IPS DF 19.7 (cell line): ENCODE results near the gene YRDC.
A peak's percentile ranks its signal among the peaks of the same experiment; 100 is the strongest.

Experiments
- DNase-seq: peaks from one replicate; pipeline ENCODE4 v3.0.0-alpha.2; 2013; ENCODE audit warnings: low read depth, low spot score

The YRDC gene, protein sequence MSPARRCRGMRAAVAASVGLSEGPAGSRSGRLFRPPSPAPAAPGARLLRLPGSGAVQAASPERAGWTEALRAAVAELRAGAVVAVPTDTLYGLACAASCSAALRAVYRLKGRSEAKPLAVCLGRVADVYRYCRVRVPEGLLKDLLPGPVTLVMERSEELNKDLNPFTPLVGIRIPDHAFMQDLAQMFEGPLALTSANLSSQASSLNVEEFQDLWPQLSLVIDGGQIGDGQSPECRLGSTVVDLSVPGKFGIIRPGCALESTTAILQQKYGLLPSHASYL

DNA sequence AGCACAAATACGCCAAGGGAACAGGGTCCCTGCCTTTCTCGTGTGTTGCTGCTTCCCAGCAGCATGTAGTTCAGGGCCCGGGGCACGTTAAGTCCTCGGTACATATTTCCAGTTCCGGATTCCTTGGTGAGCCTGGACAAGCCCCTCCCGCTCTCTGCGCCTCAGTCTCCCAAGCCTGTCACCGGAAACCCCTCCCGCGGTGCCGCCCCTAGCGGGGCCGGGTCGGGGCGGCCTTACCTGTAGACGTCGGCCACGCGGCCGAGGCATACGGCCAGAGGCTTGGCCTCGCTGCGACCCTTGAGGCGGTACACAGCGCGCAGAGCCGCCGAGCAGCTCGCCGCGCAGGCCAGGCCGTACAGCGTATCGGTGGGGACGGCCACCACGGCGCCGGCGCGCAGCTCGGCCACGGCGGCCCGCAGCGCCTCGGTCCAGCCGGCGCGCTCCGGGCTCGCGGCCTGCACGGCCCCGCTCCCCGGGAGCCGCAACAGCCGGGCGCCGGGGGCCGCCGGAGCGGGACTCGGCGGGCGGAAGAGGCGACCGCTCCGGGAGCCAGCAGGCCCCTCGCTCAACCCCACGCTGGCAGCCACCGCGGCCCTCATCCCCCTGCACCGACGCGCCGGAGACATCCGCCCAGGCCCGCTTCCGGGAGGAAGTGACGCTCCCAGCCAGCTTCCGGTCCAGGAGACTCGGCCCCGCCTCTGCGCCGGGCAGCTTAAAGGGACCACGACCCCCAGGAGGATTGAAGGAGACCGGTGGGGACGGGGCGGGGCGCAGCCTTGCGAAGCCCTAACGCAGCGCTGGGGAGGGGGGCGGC is at the start of gene YRDC, which contains the start of gene C1orf122:
TSS of gene YRDC (minus strand) at position 654 of the 814 bp plus-strand sequence. CDS start at position 626, 28 bp downstream.
TSS of gene C1orf122 (plus strand) at position 236 of the 814 bp plus-strand sequence. CDS start 615 bp downstream, outside the sequence.
- DNase-seq, result peak; percentile 82

DNA sequence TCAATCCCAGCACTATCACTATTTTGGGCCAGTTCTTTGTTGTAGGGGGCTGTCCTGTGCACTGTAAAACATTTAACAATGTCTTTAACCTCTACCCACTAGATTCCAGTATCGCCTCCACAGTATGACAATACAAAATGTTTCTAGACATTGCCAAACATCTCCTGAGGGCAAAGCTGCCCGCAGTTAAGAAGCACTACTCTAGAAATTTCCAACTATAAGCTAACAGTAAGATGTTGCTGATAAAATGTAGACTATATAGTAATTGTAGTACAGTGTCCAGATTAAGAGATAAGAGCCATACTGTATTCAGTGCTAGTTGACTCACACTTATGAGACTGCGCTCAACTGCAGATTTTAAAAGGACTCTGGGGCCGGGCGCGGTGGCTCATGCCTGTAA is 46.4 kb upstream of the YRDC start:
- DNase-seq, result no peak

DNA sequence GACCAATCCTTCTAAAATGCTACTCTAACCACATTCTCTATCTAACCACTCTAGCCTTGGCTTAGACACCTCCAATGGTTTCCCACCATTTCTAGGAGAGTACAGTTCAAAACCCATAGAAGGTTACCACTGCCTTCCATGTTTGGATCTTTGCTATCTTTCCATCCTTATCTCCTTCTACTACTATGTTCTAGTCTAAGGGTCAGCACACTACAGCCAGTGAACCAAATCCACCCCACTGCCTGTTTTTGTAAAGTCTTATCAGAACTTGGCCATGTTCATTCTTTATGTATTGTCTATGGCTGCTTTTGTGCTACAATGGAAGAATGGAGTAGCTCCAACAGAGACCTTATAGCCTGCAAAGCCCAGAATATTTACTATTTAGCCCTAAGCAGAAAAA is 45.1 kb upstream of the YRDC start:
- no peak for DNase-seq

DNA sequence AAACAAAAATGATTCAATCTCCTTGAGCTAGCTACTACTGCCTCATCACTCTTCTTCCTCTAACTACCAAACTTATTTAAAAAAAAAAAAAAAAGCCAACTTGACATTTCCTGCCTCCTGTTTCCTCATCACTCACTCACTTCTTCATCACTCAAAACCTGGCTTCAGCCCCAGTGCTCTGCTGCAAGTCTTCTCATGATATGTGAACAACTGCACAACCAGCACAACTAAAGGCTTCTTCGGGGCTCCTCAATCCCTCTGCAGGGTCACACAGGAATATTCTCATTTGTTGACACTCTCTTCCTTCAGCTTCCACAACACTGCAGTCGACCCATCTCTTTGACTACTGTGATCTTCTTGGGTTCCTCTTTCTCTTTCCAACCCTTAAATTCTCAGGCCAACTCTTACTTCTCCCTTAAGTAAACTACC is 43.8 kb upstream of the YRDC start:
- DNase-seq, result no peak

DNA sequence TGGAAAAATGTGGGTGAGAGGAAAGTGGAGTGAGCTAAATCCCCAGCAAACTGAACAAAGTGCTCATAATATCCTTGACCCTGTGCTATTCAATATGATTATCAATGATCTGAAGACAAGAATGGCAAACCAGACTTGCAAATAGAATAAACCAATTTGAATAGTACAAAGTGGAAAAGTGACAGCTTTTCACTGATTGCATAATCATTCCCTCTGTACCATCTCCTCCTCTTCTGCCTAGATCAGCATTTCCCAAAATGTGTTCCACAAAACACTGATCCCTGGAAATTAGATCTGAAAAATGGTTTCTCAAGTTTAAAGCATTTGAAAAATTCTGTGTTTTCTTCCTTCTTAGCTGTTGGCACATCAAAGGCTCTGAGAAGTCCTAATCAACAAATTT is 43.3 kb upstream of the YRDC start:
- DNase-seq, result no peak

DNA sequence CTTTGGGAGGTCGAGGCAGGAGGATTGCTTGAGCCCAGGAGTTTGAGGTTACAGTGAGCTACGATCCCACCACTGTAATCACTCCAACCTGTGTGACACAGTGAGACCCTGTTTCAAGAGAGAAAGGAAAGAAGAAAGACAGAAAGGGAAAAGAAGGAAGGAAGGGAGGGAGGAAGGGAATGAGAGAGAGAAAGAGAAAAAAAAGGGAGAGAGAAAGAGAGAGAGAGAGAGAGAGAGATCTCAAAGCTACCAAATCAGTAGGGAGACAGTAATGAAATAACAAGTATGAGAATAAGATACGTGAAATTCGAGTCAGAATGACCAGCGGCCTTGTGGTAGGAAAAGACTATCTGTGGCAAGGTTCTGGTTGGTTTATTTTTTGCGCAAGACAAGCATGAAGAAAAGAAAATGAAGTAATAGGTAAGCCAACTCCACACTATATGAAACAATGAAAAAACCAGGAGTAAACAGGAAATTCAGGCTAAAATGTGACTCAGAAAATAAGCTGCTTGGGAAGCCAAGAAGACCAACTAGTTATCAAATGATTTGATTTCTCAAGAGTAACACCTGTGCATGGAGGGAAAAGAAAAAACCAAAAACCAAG is 42.4 kb upstream of the YRDC start:
- no peak for DNase-seq

DNA sequence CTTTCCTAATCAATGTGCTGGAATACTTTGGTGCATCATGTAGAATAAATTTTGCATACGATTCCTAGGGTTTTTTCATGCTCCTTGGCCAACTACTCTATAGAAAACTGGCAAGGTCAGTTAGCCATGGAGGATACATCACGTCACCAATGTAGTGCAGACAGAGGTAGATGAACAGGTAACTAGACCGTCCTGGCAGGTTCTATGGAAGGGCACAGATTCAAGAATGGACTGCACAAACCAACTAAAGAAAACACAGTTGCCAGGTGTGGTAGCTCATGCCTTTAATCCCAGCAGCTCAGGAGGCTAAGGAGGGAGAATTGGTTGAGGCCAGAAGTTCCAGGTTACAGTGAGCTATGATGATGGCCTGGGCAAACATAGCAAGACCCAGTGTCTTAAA is 41.5 kb upstream of the YRDC start:
- DNase-seq, result no peak

DNA sequence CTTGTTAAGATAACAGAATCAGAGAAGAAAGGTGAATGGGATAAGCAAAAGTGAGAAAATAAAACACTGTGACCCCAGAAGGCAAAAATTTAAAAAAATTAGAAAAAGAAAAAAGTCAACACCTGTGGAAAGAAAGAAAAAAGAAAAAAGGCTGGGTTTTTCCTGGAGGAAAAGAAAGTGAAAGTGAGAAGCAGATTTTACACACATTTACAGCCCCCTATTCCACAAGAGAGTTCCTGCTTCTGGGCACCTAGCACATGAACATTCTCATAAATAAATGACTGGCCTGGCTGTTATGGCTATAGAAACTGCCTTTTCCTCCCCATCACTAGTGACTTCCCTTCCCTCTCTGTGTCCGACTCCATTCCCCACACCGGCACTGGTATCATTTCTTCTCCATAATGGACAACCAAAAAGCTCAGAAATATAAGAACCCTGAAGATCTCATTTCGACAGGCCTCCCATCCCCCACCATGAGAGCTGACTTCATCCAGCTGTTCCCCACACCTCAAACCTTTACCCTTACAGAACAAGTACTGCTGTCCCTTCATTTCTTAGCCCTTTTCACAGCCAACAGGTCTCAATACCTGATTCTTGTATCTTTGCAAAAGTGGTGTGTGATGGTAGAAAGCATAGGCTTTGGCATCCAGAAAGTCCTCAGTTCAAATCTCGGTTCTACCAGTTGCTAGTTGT is 38.8 kb upstream of the YRDC start:
- no peak for DNase-seq

DNA sequence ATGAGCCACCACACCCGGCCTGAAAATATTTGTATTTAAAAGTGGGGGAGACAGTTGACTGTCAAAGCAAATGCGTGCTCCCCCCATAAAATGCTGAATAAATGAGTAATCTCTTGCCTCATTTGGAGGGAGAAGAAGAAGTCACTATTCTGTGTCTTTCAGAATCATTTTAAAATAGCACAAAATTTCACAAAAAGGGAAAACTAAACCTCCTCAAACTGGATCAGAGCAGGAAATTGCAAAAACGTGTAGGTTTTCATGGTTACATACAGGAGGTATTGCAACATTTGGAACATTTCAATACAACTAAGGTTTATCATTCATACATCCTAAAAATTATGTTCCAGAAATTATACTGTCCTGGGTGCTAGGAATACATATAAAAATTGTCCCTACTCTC is 37.8 kb upstream of the YRDC start:
- no peak for DNase-seq

DNA sequence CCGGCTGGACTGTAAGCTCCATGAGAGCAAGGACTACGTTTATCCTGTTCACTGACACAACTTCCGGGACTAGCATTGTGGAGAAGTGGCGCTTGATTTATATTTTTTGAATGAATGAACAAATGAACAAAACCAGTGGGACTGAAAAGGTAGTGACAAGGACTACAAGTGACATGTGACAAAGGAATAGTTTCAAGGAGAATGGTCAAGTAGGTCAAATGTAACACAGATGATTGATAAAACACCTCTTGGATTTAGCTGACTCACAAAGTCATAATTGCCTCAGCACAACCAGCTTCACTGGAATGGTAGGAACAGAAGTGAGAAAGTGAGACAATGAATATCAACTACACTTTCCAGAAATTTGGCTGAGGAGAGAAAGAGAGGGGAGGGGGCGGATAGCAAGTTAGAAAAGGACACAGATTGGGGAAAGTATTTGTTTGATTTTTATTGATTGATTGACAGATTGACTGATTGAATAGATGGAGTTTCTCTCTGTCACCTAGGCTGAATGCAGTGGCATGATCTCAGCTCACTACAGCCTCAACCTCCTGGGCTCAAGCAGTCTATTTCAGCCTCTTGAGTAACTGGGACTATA is 37.1 kb upstream of the YRDC start:
- DNase-seq, result no peak

DNA sequence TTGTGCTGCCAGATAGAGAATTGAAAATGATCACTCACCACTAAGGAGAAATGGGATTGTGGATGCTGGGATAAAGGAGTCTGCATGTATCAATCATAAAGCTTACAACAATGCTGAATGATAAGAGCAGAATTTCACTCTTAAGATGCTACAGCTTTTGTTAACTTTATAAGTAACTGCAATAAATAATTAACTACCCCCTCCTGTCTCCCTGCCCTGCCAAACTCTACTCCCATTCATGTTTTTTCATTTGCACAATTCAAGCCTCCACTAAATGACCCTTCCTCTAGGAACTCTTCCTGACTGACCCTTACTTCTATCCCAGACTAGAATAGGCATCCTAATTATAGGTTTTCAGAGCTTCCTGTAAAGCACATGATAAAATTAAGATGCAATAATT is 36.5 kb upstream of the YRDC start:
- DNase-seq, result no peak

DNA sequence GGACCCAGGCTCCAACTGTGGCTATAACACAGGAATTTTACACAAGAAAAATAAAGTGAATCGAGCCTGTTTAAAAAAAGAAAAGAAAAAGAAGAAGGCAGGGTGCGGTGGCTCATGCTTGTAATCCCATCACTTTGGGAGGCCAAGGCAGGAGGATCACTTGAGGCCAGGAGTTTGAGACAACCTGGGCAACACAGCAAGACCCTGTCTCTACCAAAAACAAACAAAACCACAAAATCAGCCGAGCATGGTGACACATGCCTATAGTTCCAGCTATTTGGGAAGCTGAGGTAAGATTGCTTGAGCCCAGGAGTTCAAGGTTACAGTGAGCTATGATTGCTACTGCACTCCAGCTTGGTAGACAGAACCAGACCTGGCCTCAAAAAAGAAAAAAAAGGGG is 33.6 kb upstream of the YRDC start:
- no peak for DNase-seq

DNA sequence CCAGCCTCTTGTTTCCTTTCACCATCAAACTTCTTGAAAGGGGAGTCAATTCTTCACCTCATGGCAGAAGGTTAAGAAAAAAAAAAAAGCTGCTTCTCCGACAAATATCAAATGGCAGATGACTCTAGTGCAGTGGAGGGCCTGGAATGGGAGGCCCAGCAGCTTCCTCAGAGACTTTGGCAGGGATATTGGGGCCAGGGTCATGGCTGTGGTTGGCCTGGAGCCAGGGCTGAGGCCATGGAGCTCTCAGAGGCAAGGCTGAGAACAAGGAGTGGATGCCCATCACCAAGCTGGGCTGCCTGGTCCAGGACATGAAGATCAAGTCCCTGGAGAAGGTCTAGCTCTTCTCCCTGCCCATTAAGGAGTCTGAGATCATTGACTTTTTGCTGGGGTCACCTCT is 32.7 kb upstream of the YRDC start:
- DNase-seq, result no peak

DNA sequence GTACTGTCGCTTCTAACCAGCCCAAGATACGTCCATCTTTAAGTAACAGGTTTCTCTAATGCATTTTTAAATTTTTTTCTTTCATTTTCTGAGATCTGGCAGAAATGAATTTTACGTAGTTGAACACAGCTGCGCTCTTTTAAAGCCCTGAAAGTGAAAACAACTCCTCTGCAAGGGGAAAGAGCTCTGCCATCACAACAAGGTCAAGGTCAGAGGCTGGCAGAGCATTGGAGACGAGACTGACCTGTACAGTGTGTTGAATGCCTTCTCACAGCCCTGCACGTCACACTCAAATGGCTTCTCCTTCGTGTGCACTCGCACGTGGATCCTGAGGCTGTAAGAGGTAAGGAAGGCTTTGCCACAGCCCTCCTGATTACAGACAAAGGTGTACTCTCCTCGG is 31.7 kb upstream of the YRDC start:
- DNase-seq, result no peak

DNA sequence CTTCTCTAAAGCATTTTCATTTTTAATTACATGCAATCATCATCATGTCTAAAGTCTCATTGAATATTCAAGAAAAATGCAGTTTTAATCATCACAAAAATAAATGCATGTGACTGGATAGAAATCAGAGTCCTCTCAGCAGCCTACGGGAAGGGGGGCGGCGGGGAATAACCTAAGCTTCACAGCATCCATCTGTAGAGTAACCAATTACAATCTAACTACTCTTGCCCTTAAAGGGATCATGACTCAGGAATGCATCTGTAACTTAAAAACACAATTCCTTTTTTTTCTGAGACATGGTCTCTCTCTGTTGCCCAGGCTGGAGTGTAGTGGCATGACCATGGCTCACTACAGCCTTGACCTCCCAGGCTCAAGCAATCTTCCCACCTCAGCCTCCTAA is 28.8 kb upstream of the YRDC start:
- no peak for DNase-seq

DNA sequence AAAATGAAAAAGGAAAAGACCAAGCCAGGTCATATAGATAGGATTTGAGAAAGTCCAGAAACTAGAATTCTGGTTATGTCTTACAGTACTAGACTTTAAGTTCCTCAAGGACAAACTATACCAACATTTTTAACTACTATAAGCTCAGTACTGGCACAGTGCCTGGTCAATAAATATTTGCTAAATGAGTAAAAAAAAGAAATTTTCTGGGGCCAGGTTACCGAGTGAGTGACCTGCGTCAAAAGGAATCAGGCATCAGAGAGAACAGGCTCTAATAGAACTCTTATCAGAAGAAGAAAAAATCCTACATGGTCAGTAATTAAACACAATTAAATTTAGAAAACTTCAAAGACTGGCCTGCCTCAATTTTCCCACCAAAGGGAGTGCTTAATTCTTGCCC is 23.8 kb upstream of the YRDC start:
- DNase-seq, result no peak

DNA sequence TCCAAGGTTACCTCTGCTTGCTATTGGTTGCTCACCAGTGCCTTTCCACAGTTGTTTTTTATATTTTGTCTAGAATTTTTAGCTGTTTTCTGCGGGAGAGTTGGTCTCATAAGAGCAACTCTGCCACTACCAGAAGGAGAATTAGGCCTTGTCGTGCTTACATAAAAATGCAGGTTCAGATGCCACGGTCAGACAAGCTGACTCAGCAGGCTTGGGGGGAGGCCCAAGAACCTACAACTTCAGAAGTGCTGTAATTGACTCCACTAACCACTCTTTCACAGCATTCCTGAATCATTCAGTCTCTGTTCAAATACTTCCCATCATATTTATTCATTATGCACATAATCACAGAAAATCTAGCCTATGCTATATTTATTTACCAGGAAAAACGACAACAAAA is 23.1 kb upstream of the YRDC start:
- DNase-seq, result no peak

DNA sequence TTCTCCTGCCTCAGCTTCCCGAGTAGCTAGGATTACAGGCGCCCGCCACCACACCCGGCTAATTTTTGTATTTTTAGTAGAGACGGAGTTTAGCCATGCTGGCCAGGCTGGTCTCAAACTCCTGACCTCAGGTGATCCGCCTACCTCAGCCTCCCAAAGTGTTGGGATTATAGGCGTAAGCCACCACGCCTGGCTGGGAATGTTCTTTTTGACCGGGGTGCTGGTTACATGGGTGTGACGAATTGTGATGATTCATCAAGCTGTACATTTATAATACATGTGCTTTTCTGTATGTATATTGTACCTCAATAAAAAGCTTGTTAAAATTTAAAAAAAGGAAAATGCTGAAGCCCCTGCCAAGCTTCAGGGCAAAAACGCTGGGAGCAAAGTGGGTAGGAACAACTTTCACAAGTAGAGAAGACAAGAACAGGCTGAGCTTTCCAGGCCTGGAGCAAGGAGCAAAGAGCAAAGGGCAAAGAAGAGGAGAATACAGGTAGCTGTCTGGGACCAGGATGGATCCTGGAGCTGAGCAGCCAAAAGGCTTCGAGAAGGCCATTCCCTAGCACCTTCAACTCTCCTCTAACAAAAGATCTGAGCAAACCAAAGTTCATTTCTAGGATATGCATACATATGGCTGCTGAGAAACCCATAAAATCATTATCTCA is 20.5 kb upstream of the YRDC start:
- DNase-seq, result no peak

DNA sequence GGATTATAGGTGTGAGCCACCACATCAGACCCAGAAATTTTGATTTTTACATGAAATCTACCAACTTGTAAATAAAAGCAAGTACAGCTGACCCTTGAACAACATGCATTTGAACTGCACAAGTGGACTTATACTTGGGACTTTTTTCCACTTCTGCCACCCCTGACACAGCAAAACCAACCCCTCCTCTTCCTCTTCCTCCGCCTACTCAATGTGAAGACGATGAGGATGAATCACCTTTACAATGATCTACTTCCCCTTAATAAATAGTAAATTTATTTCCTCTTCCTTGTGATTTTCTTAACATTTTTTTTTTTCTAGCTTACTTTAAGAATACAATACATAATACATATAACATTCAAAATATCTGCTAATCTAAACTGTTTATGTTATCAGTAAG is 17.5 kb upstream of the YRDC start:
- no peak for DNase-seq

DNA sequence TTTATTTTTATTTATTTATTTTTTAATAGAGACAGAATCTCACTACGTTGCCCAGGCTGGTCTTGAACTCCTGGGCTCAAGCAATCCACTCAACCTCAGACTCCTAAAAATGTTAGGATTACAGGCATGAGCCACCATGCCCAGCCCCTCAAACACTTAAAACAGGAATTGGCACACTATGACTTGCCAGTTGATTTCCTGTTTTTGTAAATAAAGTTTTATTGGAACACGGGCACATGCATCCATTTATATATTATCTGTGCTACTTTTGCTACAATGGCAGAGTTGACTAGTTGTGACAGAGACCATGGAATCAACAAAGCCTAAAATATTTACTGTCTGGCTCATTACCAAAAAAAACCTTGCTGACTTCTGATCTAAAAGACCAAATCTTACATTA is 16.0 kb upstream of the YRDC start:
- no peak for DNase-seq
